OCI-LY7 (cell line): ENCODE results near the gene FMN2. TPM values are rescaled to one million over a fixed set of nuclear protein-coding genes. Genes with fewer than 3 reads are reported as not detected.

Source experiments
- BruUV-seq: library from RNA; stranded (reverse); fragments of 400-500 nt; replicated peaks from 2 replicates; lab custom pipeline; 2021; lab: Mats Ljungman, UMichigan
- CTCF ChIA-PET: fragments of 300-600 bp; sonication (Branson Sonifier 250); formaldehyde crosslinking; loops from one replicate; lab custom pipeline; 2022; ENCODE audit warnings: antibody characterized with exemption; ENCODE audit not compliant: unreplicated experiment; lab: Charles Lee
- POLR2A ChIA-PET: fragments of 300-600 bp; sonication (Branson Sonifier 250); formaldehyde crosslinking; loops from one replicate; lab custom pipeline; 2022; ENCODE audit warnings: antibody characterized with exemption; lab: Charles Lee
- DNase-seq: peaks from one replicate; pipeline ENCODE4 v3.0.0-alpha.2; 2015; ENCODE audit warnings: low spot score
- H2AFZ ChIP-seq: fragments of 200-600 bp; sonication (generic), shearing (Covaris generic); 2 replicates; pipeline ENCODE4 v1.6.1; 2014; ENCODE audit warnings: mild to moderate bottlenecking, antibody characterized with exemption, low read length, moderate library complexity
- H3K27ac ChIP-seq: fragments of 200-600 bp; sonication (generic); 2 replicates; pipeline ENCODE4 v1.5.1; 2014; ENCODE audit warnings: mixed run types, low read depth, mild to moderate bottlenecking, moderate library complexity, low read length, inconsistent platforms; ENCODE audit not compliant: poor library complexity, severe bottlenecking
- H3K36me3 ChIP-seq: fragments of 200-600 bp; sonication (generic); 2 replicates; pipeline ENCODE4 v1.6.1; 2014; ENCODE audit warnings: mild to moderate bottlenecking, antibody characterized with exemption, low read length, moderate library complexity, mixed read lengths; ENCODE audit not compliant: insufficient read depth
- H3K4me1 ChIP-seq: fragments of 200-600 bp; sonication (generic); 2 replicates; pipeline ENCODE4 v1.5.1; 2014; ENCODE audit warnings: mild to moderate bottlenecking, low read length; ENCODE audit not compliant: insufficient read depth, poor library complexity, severe bottlenecking
- H3K4me2 ChIP-seq: fragments of 200-600 bp; sonication (generic); 2 replicates; pipeline ENCODE4 v1.6.1; 2014; ENCODE audit warnings: mild to moderate bottlenecking, low read length
- H3K4me3 ChIP-seq: fragments of 200-600 bp; sonication (generic); 2 replicates; pipeline ENCODE4 v1.5.1; 2014; ENCODE audit warnings: mild to moderate bottlenecking, low read depth, low read length; ENCODE audit not compliant: poor library complexity, severe bottlenecking
- H3K79me2 ChIP-seq: fragments of 200-600 bp; sonication (generic); 2 replicates; pipeline ENCODE4 v1.6.1; 2016; ENCODE audit warnings: low read depth, mild to moderate bottlenecking, low read length, moderate library complexity, mixed read lengths; ENCODE audit not compliant: insufficient read depth
- H3K9me2 ChIP-seq: fragments of 200-600 bp; sonication (generic); 2 replicates; pipeline ENCODE4 v1.6.1; 2016; ENCODE audit warnings: mild to moderate bottlenecking, low read length, mixed read lengths; ENCODE audit not compliant: insufficient read depth
- H3K9me3 ChIP-seq: fragments of 200-600 bp; sonication (generic); 2 replicates; pipeline ENCODE4 v1.6.1; 2014; ENCODE audit warnings: mild to moderate bottlenecking, mixed run types, low read length, mixed read lengths
- H4K20me1 ChIP-seq: fragments of 200-600 bp; sonication (generic); 2 replicates; pipeline ENCODE4 v1.6.1; 2014; ENCODE audit warnings: mild to moderate bottlenecking, antibody characterized with exemption, low read length, moderate library complexity, mixed read lengths; ENCODE audit not compliant: insufficient read depth
- CTCF ChIP-seq: fragments of 200-600 bp; sonication (generic); conservative IDR thresholded peaks from 2 replicates; pipeline ENCODE4 v1.5.1; 2014; ENCODE audit warnings: mild to moderate bottlenecking, antibody characterized with exemption, low read length, moderate library complexity, mixed read lengths
- EZH2phosphoT487 ChIP-seq: fragments of 200-600 bp; sonication (generic); IDR thresholded peaks from 2 replicates; pipeline ENCODE4 v1.6.1; 2018; ENCODE audit warnings: low read depth, borderline replicate concordance, mild to moderate bottlenecking, mixed run types, antibody characterized with exemption, low read length, moderate library complexity, mixed read lengths
- intact Hi-C: fragments of 100-400 bp; cut with micrococcal nuclease; formaldehyde crosslinking; loops from one replicate; pipeline ENCODE4 v1.10.0; 2022; ENCODE audit not compliant: unreplicated experiment
- total RNA-seq, 2 experiments: library from RNA; depleted of rRNA in 1 of 2; stranded (reverse); fragments of >200 nt in 1 of 2; shearing (Covaris generic) in 1 of 2; gene quantifications; 2 replicates each; pipeline ENCODE4 v1.2.3, GENCODE V29; 2014 to 2022

The FMN2 gene
- total RNA-seq, 2 experiments from 2014 or later, result not detected

GRCh38 chr1:240391660-240392260 lies 300.1 kb downstream of the FMN2 start:
- H3K27ac ChIP-seq, result no peak overlapping the region
- BruUV-seq, result no TSS peak
- H3K4me1 ChIP-seq, result no peaks in the 10 kb centered on the region
- POLR2A ChIA-PET, result no interaction called here
- TF ChIP-seq EZH2phosphoT487 (no peak), CTCF (no peak)
- CTCF ChIA-PET, result no interaction called here
- no peak for DNase-seq
- H3K9me3 ChIP-seq, result no peaks in the 10 kb centered on the region
- H2AFZ ChIP-seq, result no peak overlapping the region
- H3K36me3 ChIP-seq, result no peaks in the 10 kb centered on the region
- no peaks in the 10 kb centered on the region for H3K79me2 ChIP-seq
- H3K4me3 ChIP-seq, result no peak overlapping the region
- no peaks in the 10 kb centered on the region for H4K20me1 ChIP-seq
- no peak overlapping the region for H3K4me2 ChIP-seq
- no peaks in the 10 kb centered on the region for H3K9me2 ChIP-seq
- intact Hi-C loops, result no loop called here

GRCh38 chr1:240394353-240394752 lies 302.7 kb downstream of the FMN2 start:
- ChIA-PET POLR2A (no interaction called here), CTCF (no interaction called here)
- TF ChIP-seq CTCF (no peak), EZH2phosphoT487 (no peak)
- Histone ChIP-seq H3K27ac (no peak overlapping the region), H2AFZ (no peak overlapping the region), H3K79me2 (no peaks in the 10 kb centered on the region), H4K20me1 (no peaks in the 10 kb centered on the region), H3K4me3 (no peak overlapping the region), H3K9me3 (no peaks in the 10 kb centered on the region), H3K9me2 (no peaks in the 10 kb centered on the region), H3K4me2 (no peak overlapping the region), H3K4me1 (no peaks in the 10 kb centered on the region), H3K36me3 (no peaks in the 10 kb centered on the region)
- intact Hi-C loops, result no loop called here
- DNase-seq, result no peak
- no TSS peak for BruUV-seq

- H3K9me3 ChIP-seq, result no peaks in the 10 kb centered on the region
- ChIA-PET POLR2A (no interaction called here), CTCF (no interaction called here)
- no TSS peak for BruUV-seq
- no peak overlapping the region for H2AFZ ChIP-seq
- H3K36me3 ChIP-seq, result no peaks in the 10 kb centered on the region
- H3K79me2 ChIP-seq, result no peaks in the 10 kb centered on the region
- H3K4me2 ChIP-seq, result no peak overlapping the region
- H3K9me2 ChIP-seq, result no peaks in the 10 kb centered on the region
- intact Hi-C loops, result no loop called here
- H3K4me3 ChIP-seq, result no peak overlapping the region
- H3K4me1 ChIP-seq, result no peaks in the 10 kb centered on the region
- H4K20me1 ChIP-seq, result no peaks in the 10 kb centered on the region
- no peak overlapping the region for H3K27ac ChIP-seq
- TF ChIP-seq EZH2phosphoT487 (no peak), CTCF (no peak)
- no peak for DNase-seq
Measured at GRCh38 chr1:240395336-240395735, 303.7 kb downstream of the FMN2 start.
